ENCODE data around the gene RNF152.

- TF ChIP-seq, protein P1, sequence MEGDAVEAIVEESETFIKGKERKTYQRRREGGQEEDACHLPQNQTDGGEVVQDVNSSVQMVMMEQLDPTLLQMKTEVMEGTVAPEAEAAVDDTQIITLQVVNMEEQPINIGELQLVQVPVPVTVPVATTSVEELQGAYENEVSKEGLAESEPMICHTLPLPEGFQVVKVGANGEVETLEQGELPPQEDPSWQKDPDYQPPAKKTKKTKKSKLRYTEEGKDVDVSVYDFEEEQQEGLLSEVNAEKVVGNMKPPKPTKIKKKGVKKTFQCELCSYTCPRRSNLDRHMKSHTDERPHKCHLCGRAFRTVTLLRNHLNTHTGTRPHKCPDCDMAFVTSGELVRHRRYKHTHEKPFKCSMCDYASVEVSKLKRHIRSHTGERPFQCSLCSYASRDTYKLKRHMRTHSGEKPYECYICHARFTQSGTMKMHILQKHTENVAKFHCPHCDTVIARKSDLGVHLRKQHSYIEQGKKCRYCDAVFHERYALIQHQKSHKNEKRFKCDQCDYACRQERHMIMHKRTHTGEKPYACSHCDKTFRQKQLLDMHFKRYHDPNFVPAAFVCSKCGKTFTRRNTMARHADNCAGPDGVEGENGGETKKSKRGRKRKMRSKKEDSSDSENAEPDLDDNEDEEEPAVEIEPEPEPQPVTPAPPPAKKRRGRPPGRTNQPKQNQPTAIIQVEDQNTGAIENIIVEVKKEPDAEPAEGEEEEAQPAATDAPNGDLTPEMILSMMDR (IDR thresholded peaks at IDR 0.05; ENCODE audit: low read length), result no peak
- no peak for TF ChIP-seq EZH2 (IDR thresholded peaks at IDR 0.05; ENCODE audit: borderline replicate concordance, low read length)
Observed at GRCh38 chr18:61889541-61889940, 3.3 kb downstream of the RNF152 start.
